HG02981 (cell line): Measurements from ENCODE around the gene FIG4.

Experiments
- ATAC-seq: cut with Tn5 transposase; IDR thresholded peaks from one replicate; pipeline ENCODE4 v1.9.1; 2021; ENCODE audit warnings: mild to moderate bottlenecking, moderate library complexity; ENCODE audit not compliant: unreplicated experiment

FIG4 gene

GRCh38 chr6:109759098-109759955, 68.2 kb downstream of the FIG4 start:
- ATAC-seq, result no peak

- ATAC-seq, result peak; percentile 56
Measured at GRCh38 chr6:109760208-109760607, 69.1 kb downstream of the FIG4 start.

GRCh38 chr6:109762166-109762565, 71.1 kb downstream of the FIG4 start:
- no peak for ATAC-seq

DNA sequence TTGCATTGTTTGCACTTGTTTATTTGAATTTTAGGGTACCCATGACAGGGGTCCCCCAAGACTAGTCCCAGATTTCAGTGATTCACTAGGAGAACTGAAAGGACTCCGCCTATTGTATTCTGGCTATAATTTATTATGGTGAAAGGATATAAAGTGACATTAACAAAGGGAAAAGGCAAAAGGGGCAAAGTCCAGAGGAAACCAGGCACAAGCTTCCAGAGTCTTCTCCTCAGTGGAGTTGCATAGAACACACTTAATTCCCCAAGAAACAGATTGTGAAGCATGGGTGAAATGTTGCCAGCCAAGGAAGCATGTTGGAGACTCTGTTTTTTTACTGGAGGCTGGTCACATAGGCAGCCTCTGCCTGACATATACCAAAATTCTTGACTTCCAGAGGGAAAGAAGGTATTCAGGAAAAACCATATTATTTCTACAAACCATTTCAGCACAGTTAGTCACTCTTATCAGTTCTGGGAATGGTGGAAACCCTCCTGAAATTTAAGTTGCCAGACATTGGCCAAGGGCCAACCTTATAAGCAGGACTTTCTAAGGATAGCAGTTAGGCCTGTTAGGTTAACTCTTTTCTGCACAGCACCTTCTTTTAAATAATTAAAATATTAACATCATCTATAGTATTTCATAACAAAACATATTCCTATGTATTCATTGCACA, 71.8 kb downstream of the FIG4 start:
- no peak for ATAC-seq

GRCh38 chr6:109766167-109766566, 75.1 kb downstream of the FIG4 start:
- ATAC-seq, result no peak

- no peak for ATAC-seq
Measured at GRCh38 chr6:109767961-109768360, 76.9 kb downstream of the FIG4 start.

- no peak for ATAC-seq
Measured at GRCh38 chr6:109768485-109768884, 77.4 kb downstream of the FIG4 start.

DNA sequence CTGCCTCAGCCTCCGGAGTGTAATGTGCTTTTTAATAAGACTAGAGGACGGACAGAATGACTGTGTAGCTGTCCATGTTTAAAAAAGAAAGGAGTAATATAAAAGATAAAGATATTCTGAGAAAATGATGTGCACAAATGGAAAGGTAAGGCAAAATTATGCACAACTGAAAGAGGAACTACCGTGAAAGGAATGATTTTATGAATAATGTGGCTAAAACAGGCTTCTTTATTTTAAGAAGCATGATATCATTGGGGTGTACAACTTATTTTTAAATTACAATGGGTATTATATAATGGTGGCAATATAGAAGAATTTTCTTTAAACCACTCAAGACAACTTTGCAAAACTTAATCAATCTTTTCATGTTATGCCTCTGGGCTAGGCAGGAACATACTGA, 78.1 kb downstream of the FIG4 start:
- ATAC-seq, result no peak

- ATAC-seq, result no peak
Measured at GRCh38 chr6:109770047-109770446, 79.0 kb downstream of the FIG4 start.

DNA sequence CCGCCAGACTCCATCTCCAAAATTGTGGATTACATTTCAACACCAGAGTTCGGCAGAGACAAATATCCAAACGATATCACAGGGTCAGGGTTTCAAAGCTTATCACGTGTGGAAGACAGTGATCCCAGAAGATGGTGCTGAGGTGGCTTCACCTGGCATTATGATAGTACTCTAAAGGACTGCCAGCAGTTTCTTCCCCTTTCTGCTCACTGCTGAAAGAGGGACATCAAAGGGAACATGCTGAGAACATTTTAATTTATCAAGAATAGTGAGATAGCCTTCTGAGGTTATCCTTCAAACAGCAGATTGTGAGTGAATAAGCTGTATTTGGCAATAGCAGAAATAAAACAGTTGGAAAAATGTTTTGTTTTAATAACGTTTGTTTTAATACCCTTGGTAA, 79.7 kb downstream of the FIG4 start:
- ATAC-seq, result no peak

GRCh38 chr6:109771939-109772755, 81.1 kb downstream of the FIG4 start:
- ATAC-seq, result peak; percentile 72

DNA sequence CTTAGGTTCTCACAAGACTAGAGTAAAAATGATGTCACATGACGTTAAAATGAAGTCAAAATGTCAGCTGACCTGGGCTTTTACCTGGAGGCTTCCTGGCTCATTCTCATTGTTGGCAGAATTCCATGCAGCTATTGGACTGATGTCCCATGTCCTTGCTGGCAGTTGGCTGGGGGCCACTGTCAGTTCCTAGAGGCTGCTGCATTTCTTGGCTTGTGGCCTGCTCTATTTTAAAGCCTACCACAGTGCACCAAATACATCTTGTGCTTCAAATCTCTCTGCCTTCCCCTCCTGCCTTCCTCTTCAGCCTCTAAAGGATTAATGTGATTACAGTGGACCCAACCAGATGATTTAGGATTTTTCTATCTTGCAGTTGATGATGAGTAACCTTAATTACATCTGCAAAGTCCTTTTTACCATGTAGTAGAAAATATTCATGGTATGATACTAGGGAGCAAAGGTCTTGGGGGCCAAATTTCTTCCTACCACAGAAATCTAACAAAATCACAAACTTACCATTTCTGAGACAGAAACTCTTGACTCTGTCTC, 81.9 kb downstream of the FIG4 start:
- no peak for ATAC-seq

GRCh38 chr6:109781001-109781400, 89.9 kb downstream of the FIG4 start:
- no peak for ATAC-seq

DNA sequence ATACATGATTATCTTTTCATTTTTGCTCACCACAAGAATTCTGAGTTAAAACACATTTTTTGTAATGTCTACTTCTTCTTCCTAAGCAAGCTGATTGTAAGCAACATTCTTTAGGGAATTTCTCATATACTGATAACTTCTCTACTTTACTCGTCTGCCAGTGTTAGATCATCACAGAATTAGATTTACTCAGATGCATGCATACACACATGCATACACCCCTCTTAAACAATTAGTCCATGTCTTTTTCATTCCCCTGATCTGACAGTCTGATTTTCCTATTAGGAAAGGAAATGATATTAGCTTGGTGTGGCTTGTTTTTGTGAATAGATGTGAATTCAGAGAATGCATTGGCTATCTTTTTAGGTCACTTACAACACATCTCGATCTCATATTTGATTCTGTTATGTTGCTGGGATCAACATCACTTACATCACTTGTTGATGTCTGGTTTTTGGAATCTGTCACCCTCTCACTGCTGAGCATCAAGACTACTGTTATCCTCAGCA, 91.4 kb downstream of the FIG4 start:
- no peak for ATAC-seq

GRCh38 chr6:109783250-109783986, 92.3 kb downstream of the FIG4 start:
- no peak for ATAC-seq

- ATAC-seq, result no peak
Measured at GRCh38 chr6:109787312-109787711, 96.2 kb downstream of the FIG4 start.

GRCh38 chr6:109788687-109789086, 97.6 kb downstream of the FIG4 start:
- ATAC-seq, result no peak

GRCh38 chr6:109790131-109790530, 99.0 kb downstream of the FIG4 start:
- ATAC-seq, result no peak

GRCh38 chr6:109791301-109791700, 100.2 kb downstream of the FIG4 start:
- no peak for ATAC-seq

- no peak for ATAC-seq
Measured at GRCh38 chr6:109793021-109793420, 101.9 kb downstream of the FIG4 start.
